Keratinocyte (primary cell): ENCODE data around the gene AMIGO2. TPM values are rescaled to one million over a fixed set of nuclear protein-coding genes. Genes with fewer than 3 reads are reported as not detected.

Experiments
- DNase-seq: peaks from one replicate; pipeline ENCODE4 v3.0.0-alpha.2; 2011; ENCODE audit warnings: low read depth, missing footprints, low spot score
- FAIRE-seq: peaks from 2 replicates; lab custom pipeline; 2011; peaks lifted over from hg19 to GRCh38; lab: Jason Lieb, UNC
- H2AFZ ChIP-seq: 2 replicates; pipeline ENCODE4 v1.6.0; 2012; ENCODE audit warnings: low read length, control low read depth, inconsistent platforms; ENCODE audit not compliant: control insufficient read depth
- H3K27ac ChIP-seq: 2 replicates; pipeline ENCODE4 v1.5.1; 2011; ENCODE audit warnings: low read length; ENCODE audit not compliant: control insufficient read depth, insufficient read depth
- H3K27me3 ChIP-seq: 3 replicates; pipeline ENCODE4 v1.6.0; 2011; ENCODE audit warnings: low read length; ENCODE audit not compliant: control insufficient read depth, insufficient read depth; ENCODE audit errors: extremely low read depth
- H3K36me3 ChIP-seq, 2 experiments: 2 replicates in 1 of 2; 3 replicates in 1 of 2; pipeline ENCODE4 v1.5.1; 2011; ENCODE audit warnings: low read length in 2 of 2, mild to moderate bottlenecking in 1 of 2; ENCODE audit not compliant: control insufficient read depth in 2 of 2, insufficient read depth in 2 of 2; ENCODE audit errors: extremely low read depth in 1 of 2
- H3K4me1 ChIP-seq: 3 replicates; pipeline ENCODE4 v1.5.1; 2011; ENCODE audit warnings: low read length; ENCODE audit not compliant: control insufficient read depth, insufficient read depth; ENCODE audit errors: extremely low read depth
- H3K4me2 ChIP-seq: 3 replicates; pipeline ENCODE4 v1.6.0; 2011; ENCODE audit warnings: low read depth, low read length; ENCODE audit not compliant: control insufficient read depth, insufficient read depth; ENCODE audit errors: extremely low read depth
- H3K4me3 ChIP-seq, 3 experiments: fragments of 200-600 bp in 1 of 3; sonication (generic) in 1 of 3; 2 replicates in 2 of 3; 3 replicates in 1 of 3; pipeline ENCODE4 v1.5.1; 2011 to 2016; ENCODE audit warnings: low read length in 3 of 3, mild to moderate bottlenecking in 3 of 3, control low read depth in 2 of 3, inconsistent platforms in 1 of 3, low read depth in 1 of 3, mixed read lengths in 1 of 3, mixed run types in 1 of 3, moderate library complexity in 1 of 3; ENCODE audit not compliant: control insufficient read depth in 2 of 3, insufficient read depth in 2 of 3; ENCODE audit errors: extremely low read depth in 1 of 3
- H3K79me2 ChIP-seq: 2 replicates; pipeline ENCODE4 v1.6.0; 2012; ENCODE audit warnings: low read length; ENCODE audit not compliant: control insufficient read depth, insufficient read depth
- H3K9ac ChIP-seq: 3 replicates; pipeline ENCODE4 v1.6.0; 2011; ENCODE audit warnings: low read length; ENCODE audit not compliant: control insufficient read depth, insufficient read depth; ENCODE audit errors: extremely low read depth
- H3K9me1 ChIP-seq: 3 replicates; pipeline ENCODE4 v1.6.0; 2011; ENCODE audit warnings: low read length; ENCODE audit not compliant: control insufficient read depth, insufficient read depth; ENCODE audit errors: extremely low read depth
- H3K9me3 ChIP-seq: 2 replicates; pipeline ENCODE4 v1.5.1; 2012; ENCODE audit warnings: low read depth, low read length; ENCODE audit not compliant: control insufficient read depth
- H4K20me1 ChIP-seq: 3 replicates; pipeline ENCODE4 v1.6.0; 2011; ENCODE audit warnings: low read length; ENCODE audit not compliant: control insufficient read depth, insufficient read depth; ENCODE audit errors: extremely low read depth
- CTCF ChIP-seq, 3 experiments: IDR thresholded peaks in 1 of 3; conservative IDR thresholded peaks in 1 of 3; optimal IDR thresholded peaks in 1 of 3; 2 replicates in 2 of 3; 3 replicates in 1 of 3; pipeline versions ENCODE3 to v1.5.1; 2011; ENCODE audit warnings: low read length in 3 of 3, mild to moderate bottlenecking in 3 of 3, moderate library complexity in 2 of 3, control low read depth in 1 of 3, inconsistent platforms in 1 of 3; ENCODE audit not compliant: insufficient read depth in 2 of 3; ENCODE audit errors: extremely low read depth in 1 of 3
- EZH2 ChIP-seq: IDR thresholded peaks from one replicate; pipeline ENCODE4 v1.6.1; 2012; ENCODE audit warnings: inconsistent platforms, mild to moderate bottlenecking, low read length, moderate library complexity
- dilution Hi-C: fragments of 300-500 bp; cut with MboI; formaldehyde crosslinking; loops from one replicate; pipeline ENCODE4 v1.7.0; 2020; ENCODE audit warnings: low sequenced_read_pairs; ENCODE audit not compliant: extremely low pct_ligation_motif_present
- polyA plus RNA-seq, 5 experiments: library from polyadenylated mRNA; depleted of rRNA in 3 of 5; stranded (reverse) in 3 of 5; stranded (forward) in 1 of 5; unstranded in 1 of 5; fragments of >200 nt; gene quantifications; 1 replicate in 1 of 5; 2 replicates in 3 of 5; 3 replicates in 1 of 5; pipeline versions ENCODE4 v1.2.1 to v1.2.3, GENCODE V29; 2011 to 2012; ENCODE audit warnings: missing spikeins in 2 of 5, low read depth in 1 of 5, low replicate concordance in 1 of 5

Gene AMIGO2
- polyA plus RNA-seq, 1 donor (not counting 4 experiments of a cell fraction or from before 2014, with no cell fraction given), result 71.3 TPM

GRCh38 chr12:47124451-47124850 lies 44.7 kb upstream of the AMIGO2 start:
- H3K27ac ChIP-seq, result no peak overlapping the region
- no peak overlapping the region for H2AFZ ChIP-seq
- DNase-seq (no peak), FAIRE-seq (no peak)
- TF ChIP-seq EZH2, result no peak
- TF ChIP-seq CTCF (optimal IDR thresholded peaks at IDR 0.05 in 1 of 3, IDR thresholded peaks at IDR 0.05 in 1 of 3, conservative IDR thresholded peaks at IDR 0.05 in 1 of 3; ENCODE audit: extremely low read depth in 1 of 3, insufficient read depth in 2 of 3, low read length in 3 of 3), result no peak
- no peak overlapping the region for H3K9ac ChIP-seq
- H3K36me3 ChIP-seq, result peaks cover 0 to under 1% of the 10 kb centered on the region in 2 experiments
- H3K9me3 ChIP-seq, result no peaks in the 10 kb centered on the region
- no peak overlapping the region for H3K4me2 ChIP-seq
- H3K4me3 ChIP-seq, result no peak overlapping the region
- H3K4me1 ChIP-seq, result peaks cover 13% of the 10 kb centered on the region
- no peaks in the 10 kb centered on the region for H3K27me3 ChIP-seq
- no peaks in the 10 kb centered on the region for H3K9me1 ChIP-seq
- dilution Hi-C loops, result no loop called here
- H4K20me1 ChIP-seq, result no peaks in the 10 kb centered on the region
- H3K79me2 ChIP-seq, result no peaks in the 10 kb centered on the region

DNA sequence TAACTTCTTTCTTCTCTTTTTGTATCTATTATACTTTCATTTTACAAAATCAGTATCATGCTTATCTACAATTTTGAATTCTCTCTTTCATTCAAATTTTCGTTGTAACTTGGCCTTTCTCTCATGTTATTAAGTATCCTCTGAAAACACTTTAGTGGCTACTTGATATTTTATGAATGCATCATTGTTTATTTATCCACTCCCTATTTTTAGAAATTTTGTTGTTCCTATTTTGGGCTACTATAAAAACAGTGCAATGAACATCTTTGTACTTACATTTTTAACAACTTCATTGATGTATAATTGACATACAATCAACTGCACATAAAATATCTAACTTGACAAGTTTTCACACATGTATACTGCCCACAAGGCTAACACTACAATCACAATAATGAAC lies 44.0 kb upstream of the AMIGO2 start:
- dilution Hi-C loops, result no loop called here

More for the DNA sequence above, 44.0 kb upstream of the AMIGO2 start:
- no peak for TF ChIP-seq EZH2
- TF ChIP-seq CTCF (optimal IDR thresholded peaks at IDR 0.05 in 1 of 3, IDR thresholded peaks at IDR 0.05 in 1 of 3, conservative IDR thresholded peaks at IDR 0.05 in 1 of 3; ENCODE audit: extremely low read depth in 1 of 3, insufficient read depth in 2 of 3, low read length in 3 of 3), result no peak
- Histone ChIP-seq H3K4me2 (no peak overlapping the region), H3K27ac (no peak overlapping the region), H3K27me3 (no peaks in the 10 kb centered on the region), H4K20me1 (no peaks in the 10 kb centered on the region), H3K9me3 (no peaks in the 10 kb centered on the region), H3K4me3 (no peak overlapping the region), H3K79me2 (no peaks in the 10 kb centered on the region), H3K36me3 (no peaks in the 10 kb centered on the region), H3K4me1 (peaks cover 13% of the 10 kb centered on the region), H3K9me1 (no peaks in the 10 kb centered on the region), H2AFZ (no peak overlapping the region), H3K9ac (no peak overlapping the region)
- FAIRE-seq (no peak), DNase-seq (no peak)
